Panc1 (cell line): ENCODE measurements around the gene AMBRA1. TPM values are rescaled to one million over a fixed set of nuclear protein-coding genes. Genes with fewer than 3 reads are reported as not detected.
A peak's percentile ranks its signal among the peaks of the same experiment; 100 is the strongest.

Experiments used
- ATAC-seq: fragments of 200-7000 bp; cut with Tn5 transposase; 2 replicates; pipeline ENCODE4 v1.9.1; 2020; ENCODE audit warnings: mild to moderate bottlenecking, moderate library complexity
- BruUV-seq: library from RNA; stranded (reverse); fragments of 400-500 nt; replicated peaks from 2 replicates; lab custom pipeline; 2021; lab: Mats Ljungman, UMichigan
- CTCF ChIA-PET: fragments of 300-600 bp; sonication (Branson Sonifier 250); formaldehyde crosslinking; loops from one replicate; lab custom pipeline; 2022; ENCODE audit warnings: antibody characterized with exemption; lab: Charles Lee
- POLR2A ChIA-PET: fragments of 300-600 bp; sonication (Branson Sonifier 250); formaldehyde crosslinking; loops from one replicate; lab custom pipeline; 2022; ENCODE audit warnings: antibody characterized with exemption; lab: Charles Lee
- DNase-seq: peaks from one replicate; pipeline ENCODE4 v3.0.0-alpha.2; 2010; ENCODE audit warnings: low read depth, low spot score
- H3K27ac ChIP-seq: 2 replicates; pipeline ENCODE4 v1.5.1; 2011; ENCODE audit warnings: mild to moderate bottlenecking, low read length, inconsistent platforms
- H3K27me3 ChIP-seq: fragments of 200-500 bp; sonication (Bioruptor generic); 2 replicates; pipeline ENCODE4 v1.6.0; 2014; ENCODE audit warnings: low read length, inconsistent platforms; ENCODE audit not compliant: control insufficient read depth, insufficient read depth
- H3K36me3 ChIP-seq: fragments of 200-500 bp; sonication (Bioruptor generic); 2 replicates; pipeline ENCODE4 v1.5.1; 2014; ENCODE audit warnings: inconsistent platforms, mild to moderate bottlenecking, low read length, moderate library complexity; ENCODE audit not compliant: control insufficient read depth, insufficient read depth
- H3K4me1 ChIP-seq: 2 replicates; pipeline ENCODE4 v1.5.1; 2011; ENCODE audit warnings: inconsistent platforms, mild to moderate bottlenecking, low read length, moderate library complexity; ENCODE audit not compliant: control insufficient read depth, insufficient read depth
- H3K4me3 ChIP-seq, 2 experiments: 2 replicates each; pipeline ENCODE4 v1.5.1; 2011 to 2012; ENCODE audit warnings: low read depth in 2 of 2, low read length in 2 of 2, mild to moderate bottlenecking in 2 of 2, inconsistent platforms in 1 of 2, moderate library complexity in 1 of 2
- H3K9me3 ChIP-seq: fragments of 200-500 bp; sonication (Bioruptor generic); 2 replicates; pipeline ENCODE4 v1.5.1; 2014; ENCODE audit warnings: low read depth, mild to moderate bottlenecking, inconsistent platforms, low read length, moderate library complexity; ENCODE audit not compliant: control insufficient read depth, insufficient read depth
- CTCF ChIP-seq: fragments of 450-650 bp; IDR thresholded peaks from 2 replicates; pipeline ENCODE4 v1.5.1; 2017; ENCODE audit warnings: mild to moderate bottlenecking
- POLR2AphosphoS5 ChIP-seq: IDR thresholded peaks from 2 replicates; pipeline ENCODE4 v1.6.1; 2012; ENCODE audit warnings: mild to moderate bottlenecking, low read depth, low read length, moderate library complexity
- REST ChIP-seq, 2 experiments: IDR thresholded peaks; 2 replicates each; pipeline ENCODE4 v1.6.1; 2011 to 2012; ENCODE audit warnings: low read depth in 2 of 2, control low read depth in 1 of 2, low read length in 1 of 2, mild to moderate bottlenecking in 1 of 2, moderate library complexity in 1 of 2; ENCODE audit not compliant: insufficient read depth in 1 of 2
- SIN3A ChIP-seq: IDR thresholded peaks from 2 replicates; pipeline ENCODE4 v1.6.1; 2012; ENCODE audit warnings: low read depth, mild to moderate bottlenecking, low read length, moderate library complexity, borderline replicate concordance; ENCODE audit not compliant: insufficient read depth
- TCF7L2 ChIP-seq: IDR thresholded peaks from 2 replicates; pipeline ENCODE4 v1.6.1; 2011; ENCODE audit warnings: mild to moderate bottlenecking, low read depth, low read length, inconsistent platforms
- in situ Hi-C: cut with HindIII; loops from 2 replicates; pipeline ENCODE4 v1.10.0; 2016; ENCODE audit warnings: low sequenced_read_pairs, low pct_unique_long_range_greater_than_20kb
- intact Hi-C: fragments of 100-400 bp; cut with micrococcal nuclease; formaldehyde crosslinking; loops from one replicate; pipeline ENCODE4 v1.10.0; 2022; ENCODE audit not compliant: unreplicated experiment
- total RNA-seq: library from RNA; stranded (reverse); gene quantifications from one replicate; pipeline ENCODE4 v1.2.1, GENCODE V29; 2021; ENCODE audit not compliant: unreplicated experiment

AMBRA1 gene
- total RNA-seq, 1 experiment from 2014 or later = 40.0 TPM

GRCh38 chr11:46617134-46617971, 23.5 kb upstream of the AMBRA1 start, which contains the start of the genes ATG13 and HARBI1:
Gene ATG13, plus strand, starts transcription at chr11:46617553. Its CDS starts 26,739 bp downstream, at chr11:46644292.
Gene HARBI1, minus strand, starts transcription at chr11:46617227. Its CDS starts 990 bp downstream, at chr11:46616237.
- intact Hi-C loops (loop anchor here (5.0 kb wide), 1 partner anchor 65 kb away; no protein-coding TSS in a partner anchor), in situ Hi-C loops (no loop called here)
- no peaks in the 10 kb centered on the region for H3K9me3 ChIP-seq
- no peak for DNase-seq
- ChIA-PET CTCF (interaction anchor here (1.0 kb wide), 1 partner anchor 225 kb away, joined by 3 read pairs; no protein-coding TSS in a partner anchor), POLR2A (interaction anchor here (0.6 to 1.3 kb wide), 5 partner anchors 9 to 111 kb away, joined by 3 to 8 read pairs (median 7); no protein-coding TSS in a partner anchor)
- H3K4me1 ChIP-seq = peaks cover 19% of the 10 kb centered on the region
- TF ChIP-seq TCF7L2 (peak; percentile 75; the same call in 1 of the 2 replicates), CTCF (peak; percentile 92), POLR2AphosphoS5 (peak; percentile 66; the same call in 1 of the 2 replicates), REST (IDR thresholded peaks at IDR 0.05; ENCODE audit: insufficient read depth in 1 of 2, low read depth in 2 of 2, low read length in 1 of 2) (no peak), SIN3A (peak; percentile 90)
- H3K4me3 ChIP-seq = peak within 1 kb of the TSS; percentile 88 to 94
- no peaks in the 10 kb centered on the region; the same call in 1 of the 2 replicates for H3K36me3 ChIP-seq
- BruUV-seq = no TSS peak
- peak; percentile 97 for ATAC-seq
- H3K27ac ChIP-seq = peak within 1 kb of the TSS; percentile 96
- H3K27me3 ChIP-seq = no peaks in the 10 kb centered on the region

- no peak for DNase-seq
- Histone ChIP-seq H3K4me3 (peak overlapping the region; percentile 88 to 94), H3K27ac (peak overlapping the region; percentile 96), H3K27me3 (no peaks in the 10 kb centered on the region), H3K36me3 (no peaks in the 10 kb centered on the region; the same call in 1 of the 2 replicates), H3K4me1 (peaks cover 27% of the 10 kb centered on the region), H3K9me3 (no peaks in the 10 kb centered on the region)
- in situ Hi-C loops (no loop called here), intact Hi-C loops (loop anchor here (5.0 kb wide), 1 partner anchor 64 kb away; no protein-coding TSS in a partner anchor)
- TSS peak; percentile 96 for BruUV-seq
- CTCF ChIA-PET = interaction anchor here (0.6 to 1.0 kb wide), 2 partner anchors 224 to 629 kb away, joined by 3 read pairs; no protein-coding TSS in a partner anchor
- POLR2A ChIA-PET = interaction anchor here (0.5 to 1.3 kb wide), 5 partner anchors 37 to 226 kb away, joined by 5 to 20 read pairs (median 8); no protein-coding TSS in a partner anchor
- TF ChIP-seq POLR2AphosphoS5 (no peak; the same call in 1 of the 2 replicates), TCF7L2 (no peak), REST (IDR thresholded peaks at IDR 0.05; ENCODE audit: insufficient read depth in 1 of 2, low read depth in 2 of 2, low read length in 1 of 2) (no peak), CTCF (no peak), SIN3A (no peak)
- peak; percentile 3; the same call in 1 of the 2 replicates for ATAC-seq
These were observed 22.8 kb upstream of the AMBRA1 start for GRCh38 chr11:46616551-46617133.
